ENCODE measurements around the gene C10orf95.

DNA sequence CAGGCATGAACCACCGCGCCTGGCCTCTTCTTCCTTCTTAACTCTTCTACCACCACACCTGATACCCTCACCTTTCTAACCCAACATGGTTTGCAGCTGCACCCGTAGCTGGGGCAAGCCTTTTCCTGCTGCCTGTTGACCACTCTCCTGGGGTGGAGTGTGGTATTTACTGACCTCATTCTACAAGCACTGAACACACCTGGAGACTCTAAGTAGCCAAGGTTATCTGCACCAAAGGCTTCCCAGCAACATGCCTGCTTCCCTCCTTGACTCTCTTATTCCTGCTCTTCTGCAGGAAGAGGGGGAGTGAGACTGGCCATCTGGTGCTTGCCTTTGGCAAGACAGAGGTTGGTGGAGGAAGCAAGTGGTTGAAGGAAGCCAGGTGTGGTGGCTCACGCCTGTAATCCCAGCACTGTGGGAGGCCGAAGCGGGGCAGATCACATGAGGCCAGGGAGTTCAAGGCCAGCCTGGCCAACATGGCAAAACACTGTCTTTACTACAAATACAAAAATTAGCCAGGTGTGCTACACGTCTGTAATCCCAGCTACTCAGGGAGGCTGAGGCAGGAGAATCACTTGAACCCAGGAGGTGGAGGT, 41.1 kb upstream of the C10orf95 start:
- TF ChIP-seq, protein P1, sequence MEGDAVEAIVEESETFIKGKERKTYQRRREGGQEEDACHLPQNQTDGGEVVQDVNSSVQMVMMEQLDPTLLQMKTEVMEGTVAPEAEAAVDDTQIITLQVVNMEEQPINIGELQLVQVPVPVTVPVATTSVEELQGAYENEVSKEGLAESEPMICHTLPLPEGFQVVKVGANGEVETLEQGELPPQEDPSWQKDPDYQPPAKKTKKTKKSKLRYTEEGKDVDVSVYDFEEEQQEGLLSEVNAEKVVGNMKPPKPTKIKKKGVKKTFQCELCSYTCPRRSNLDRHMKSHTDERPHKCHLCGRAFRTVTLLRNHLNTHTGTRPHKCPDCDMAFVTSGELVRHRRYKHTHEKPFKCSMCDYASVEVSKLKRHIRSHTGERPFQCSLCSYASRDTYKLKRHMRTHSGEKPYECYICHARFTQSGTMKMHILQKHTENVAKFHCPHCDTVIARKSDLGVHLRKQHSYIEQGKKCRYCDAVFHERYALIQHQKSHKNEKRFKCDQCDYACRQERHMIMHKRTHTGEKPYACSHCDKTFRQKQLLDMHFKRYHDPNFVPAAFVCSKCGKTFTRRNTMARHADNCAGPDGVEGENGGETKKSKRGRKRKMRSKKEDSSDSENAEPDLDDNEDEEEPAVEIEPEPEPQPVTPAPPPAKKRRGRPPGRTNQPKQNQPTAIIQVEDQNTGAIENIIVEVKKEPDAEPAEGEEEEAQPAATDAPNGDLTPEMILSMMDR (IDR thresholded peaks at IDR 0.05): no peak
- no peak for TF ChIP-seq POLR2A (IDR thresholded peaks at IDR 0.05)
- no peak for TF ChIP-seq POLR2AphosphoS5 (IDR thresholded peaks at IDR 0.05)
